Measurements from ENCODE around the gene FXR1. TPM values are rescaled to one million over a fixed set of nuclear protein-coding genes. Genes with fewer than 3 reads are reported as not detected.
"Not testable (repeated sequence)": the region's sequence is repeated elsewhere in the genome, so short reads cannot be mapped to it uniquely, and the experiment has no call there.

The FXR1 gene
- total RNA-seq, 1 experiment from 2014 or later = 113 TPM

DNA sequence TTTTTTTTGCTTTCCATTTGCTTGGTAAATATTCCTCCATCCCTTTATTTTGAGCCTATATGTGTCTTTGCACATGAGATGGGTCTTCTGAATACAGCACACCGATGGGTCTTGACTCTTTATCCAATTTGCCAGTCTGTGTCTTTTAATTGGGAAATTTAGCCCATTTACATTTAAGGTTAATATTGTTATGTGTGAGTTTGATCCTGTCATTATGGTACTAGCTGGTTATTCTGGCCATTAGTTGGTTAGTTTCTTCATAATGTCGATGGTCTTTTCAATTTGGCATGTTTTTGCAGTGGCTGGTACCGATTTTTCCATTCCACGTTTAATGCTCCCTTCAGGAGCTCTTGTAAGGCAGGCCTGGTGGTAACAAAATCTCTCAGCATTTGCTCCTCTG, 89.9 kb downstream of the FXR1 start:
- not testable (repeated sequence) for DNase-seq (ENCODE audit: low read depth in 1 of 2, low spot score in 2 of 2); H3K36me3 ChIP-seq; H3K4me1 ChIP-seq (replicated peaks); H3K4me3 ChIP-seq; H3K27me3 ChIP-seq (replicated peaks); H3K27ac ChIP-seq; H3K9me3 ChIP-seq (replicated peaks)

DNA sequence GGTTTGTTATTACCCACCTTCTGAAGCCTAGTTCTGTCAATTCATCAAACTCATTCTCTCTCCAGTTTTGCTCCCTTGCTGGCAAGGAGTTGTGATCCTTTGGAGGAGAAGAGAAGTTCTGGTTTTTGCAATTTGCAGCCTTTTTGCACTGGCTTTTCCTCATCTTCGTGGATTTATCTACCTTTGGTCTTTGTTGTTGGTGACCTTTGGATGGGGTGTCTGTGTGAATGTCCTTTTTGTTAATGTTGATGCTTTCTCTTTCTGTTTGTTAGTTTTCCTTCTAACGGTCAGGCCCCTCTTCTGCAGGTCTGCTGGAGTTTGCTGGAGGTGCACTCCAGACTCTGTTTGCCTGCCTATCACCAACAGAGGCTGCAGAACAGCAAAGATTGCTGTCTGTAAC, 91.0 kb downstream of the FXR1 start:
- H3K36me3 ChIP-seq; DNase-seq (ENCODE audit: low read depth in 1 of 2, low spot score in 2 of 2); H3K9me3 ChIP-seq (replicated peaks); H3K27ac ChIP-seq; H3K4me1 ChIP-seq (replicated peaks); H3K27me3 ChIP-seq (replicated peaks); H3K4me3 ChIP-seq: not testable (repeated sequence)

DNA sequence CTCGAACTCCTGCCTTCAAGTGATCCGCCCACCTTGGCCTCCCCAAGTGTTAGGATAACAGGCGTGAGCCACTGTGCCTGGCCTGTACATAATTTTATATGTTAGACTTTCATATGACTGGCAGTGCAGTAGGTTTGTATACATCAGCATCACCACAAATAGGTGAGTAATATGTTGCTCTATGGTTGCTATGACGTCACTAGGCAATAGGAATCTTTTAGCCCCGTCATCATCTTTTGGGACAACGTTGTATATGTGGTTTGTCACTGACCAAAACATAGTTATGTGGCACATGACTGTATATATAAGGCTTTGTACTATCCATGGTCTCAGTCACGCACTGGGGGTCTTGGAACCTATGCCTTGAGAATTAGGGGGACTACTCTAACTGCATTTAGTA, 94.1 kb downstream of the FXR1 start:
- H3K27ac ChIP-seq = no peak overlapping the region
- H3K27me3 ChIP-seq (replicated peaks) = no peaks in the 10 kb centered on the region
- H3K4me3 ChIP-seq = no peak overlapping the region
- H3K9me3 ChIP-seq (replicated peaks) = no peaks in the 10 kb centered on the region
- DNase-seq (ENCODE audit: low read depth in 1 of 2, low spot score in 2 of 2) = no peak
- H3K4me1 ChIP-seq (replicated peaks) = no peaks in the 10 kb centered on the region
- no peaks in the 10 kb centered on the region for H3K36me3 ChIP-seq

DNA sequence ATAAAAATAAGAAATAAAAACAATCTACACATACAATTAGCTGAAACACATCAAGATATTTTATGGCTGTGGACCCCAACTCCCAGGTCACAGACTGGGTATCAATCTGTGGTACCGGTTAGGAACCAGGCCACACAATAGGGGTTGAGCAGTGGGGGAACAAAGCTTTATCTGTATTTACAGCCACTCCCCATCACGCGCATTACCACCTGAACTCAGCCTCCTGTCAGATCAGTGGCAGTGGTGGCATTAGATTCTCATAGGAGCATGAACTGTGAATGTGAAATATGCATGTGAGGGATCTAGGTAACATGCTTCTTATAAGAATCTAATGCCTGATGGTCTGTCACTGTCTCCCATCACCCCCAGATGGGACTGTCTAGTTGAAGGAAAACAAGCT, 94.8 kb downstream of the FXR1 start:
- Histone ChIP-seq H3K27ac (no peak overlapping the region), H3K27me3 (replicated peaks) (no peaks in the 10 kb centered on the region), H3K4me1 (replicated peaks) (no peaks in the 10 kb centered on the region), H3K4me3 (no peak overlapping the region), H3K36me3 (no peaks in the 10 kb centered on the region), H3K9me3 (replicated peaks) (no peaks in the 10 kb centered on the region)
- DNase-seq (ENCODE audit: low read depth in 1 of 2, low spot score in 2 of 2) = no peak

DNA sequence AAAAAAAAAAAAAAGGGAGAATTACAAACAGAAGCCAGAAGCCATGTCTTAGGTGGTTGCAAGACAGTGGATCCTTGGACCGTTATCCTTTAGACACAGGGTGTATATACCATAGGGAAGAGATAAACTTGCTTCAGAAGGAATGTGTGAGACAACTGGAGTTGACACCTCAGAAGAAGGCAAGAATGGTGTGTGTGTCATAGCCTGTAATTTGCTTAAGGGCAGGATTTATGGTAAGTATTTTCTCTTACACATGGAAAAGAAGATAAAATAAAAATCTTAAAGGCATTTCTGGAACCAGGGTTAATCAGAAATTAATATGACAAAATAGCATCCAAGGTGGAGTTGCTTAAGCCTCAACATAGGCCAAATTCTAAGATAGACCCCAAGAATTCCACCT, 96.3 kb downstream of the FXR1 start:
- DNase-seq (ENCODE audit: low read depth in 1 of 2, low spot score in 2 of 2) = no peak
- no peak overlapping the region for H3K4me3 ChIP-seq
- H3K27me3 ChIP-seq (replicated peaks) = no peaks in the 10 kb centered on the region
- no peaks in the 10 kb centered on the region for H3K9me3 ChIP-seq (replicated peaks)
- H3K36me3 ChIP-seq = no peaks in the 10 kb centered on the region
- no peaks in the 10 kb centered on the region for H3K4me1 ChIP-seq (replicated peaks)
- no peak overlapping the region for H3K27ac ChIP-seq

DNA sequence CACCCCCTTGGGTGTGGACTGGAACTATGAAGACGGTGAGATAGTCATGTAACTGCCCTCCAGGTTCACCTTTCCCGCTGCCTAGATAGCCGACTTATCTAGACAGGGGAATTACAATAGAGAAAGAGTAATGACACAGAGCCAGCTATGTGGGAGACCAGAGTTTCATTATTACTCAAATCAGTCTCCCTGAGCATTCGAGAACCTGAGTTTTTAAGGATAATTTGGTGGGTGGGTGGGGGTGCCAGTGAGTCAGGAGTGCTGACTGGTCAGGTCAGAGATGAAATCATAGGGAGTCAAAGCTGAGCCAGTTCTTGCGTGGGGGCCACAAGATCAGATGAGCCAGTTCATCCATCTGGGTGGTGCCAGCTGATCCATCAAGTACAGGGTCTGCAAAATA, 96.8 kb downstream of the FXR1 start:
- Histone ChIP-seq H3K4me3 (no peak overlapping the region), H3K36me3 (no peaks in the 10 kb centered on the region), H3K27ac (no peak overlapping the region), H3K4me1 (replicated peaks) (no peaks in the 10 kb centered on the region), H3K9me3 (replicated peaks) (no peaks in the 10 kb centered on the region), H3K27me3 (replicated peaks) (no peaks in the 10 kb centered on the region)
- DNase-seq (ENCODE audit: low read depth in 1 of 2, low spot score in 2 of 2) = no peak

DNA sequence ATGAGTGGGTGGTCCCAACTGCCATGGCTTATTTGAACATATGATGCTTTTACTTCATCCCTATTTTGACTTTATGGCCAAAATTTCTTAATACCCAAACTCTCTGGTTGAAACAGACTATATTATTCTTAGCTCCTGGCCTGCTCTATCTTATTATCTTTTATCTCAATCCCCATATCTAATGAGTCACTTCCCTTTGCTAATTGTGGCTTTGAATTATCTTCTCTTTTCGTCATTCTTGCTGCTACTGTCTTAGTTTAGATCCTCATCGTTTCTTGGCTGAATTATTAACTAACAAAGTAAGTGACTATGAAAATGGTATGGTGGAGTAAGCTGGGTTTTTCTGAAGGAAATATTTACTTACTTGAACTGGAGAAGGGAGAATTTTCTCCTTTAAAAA, 105.2 kb downstream of the FXR1 start:
- Histone ChIP-seq H3K27ac (no peak overlapping the region), H3K4me3 (no peak overlapping the region), H3K27me3 (replicated peaks) (no peaks in the 10 kb centered on the region), H3K9me3 (replicated peaks) (no peaks in the 10 kb centered on the region), H3K4me1 (replicated peaks) (no peaks in the 10 kb centered on the region), H3K36me3 (no peaks in the 10 kb centered on the region)
- DNase-seq (ENCODE audit: low read depth in 1 of 2, low spot score in 2 of 2) = no peak

DNA sequence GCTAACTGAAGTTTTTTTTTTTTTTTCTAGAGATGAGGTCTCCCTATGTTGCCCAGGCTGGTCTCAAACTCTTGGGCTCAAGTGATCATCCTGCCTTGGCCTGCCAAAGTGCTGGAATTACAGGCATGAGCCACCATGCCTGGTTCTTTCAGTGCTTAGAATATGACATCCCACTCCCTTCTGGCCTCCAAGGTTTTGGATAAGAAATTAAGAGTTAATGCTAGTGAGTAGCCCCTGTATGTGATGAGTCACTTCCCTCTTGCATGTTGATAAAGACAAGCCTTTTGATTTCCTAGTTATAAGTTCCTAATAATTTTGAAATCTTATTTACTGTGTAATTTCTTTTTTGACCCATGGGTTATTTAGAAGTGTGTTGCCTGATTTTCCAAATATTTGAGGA, 112.7 kb downstream of the FXR1 start:
- no peaks in the 10 kb centered on the region for H3K36me3 ChIP-seq
- H3K9me3 ChIP-seq (replicated peaks) = no peaks in the 10 kb centered on the region
- no peaks in the 10 kb centered on the region for H3K27me3 ChIP-seq (replicated peaks)
- H3K4me1 ChIP-seq (replicated peaks) = no peaks in the 10 kb centered on the region
- H3K4me3 ChIP-seq = no peak overlapping the region
- DNase-seq (ENCODE audit: low read depth in 1 of 2, low spot score in 2 of 2) = no peak
- H3K27ac ChIP-seq = no peak overlapping the region

DNA sequence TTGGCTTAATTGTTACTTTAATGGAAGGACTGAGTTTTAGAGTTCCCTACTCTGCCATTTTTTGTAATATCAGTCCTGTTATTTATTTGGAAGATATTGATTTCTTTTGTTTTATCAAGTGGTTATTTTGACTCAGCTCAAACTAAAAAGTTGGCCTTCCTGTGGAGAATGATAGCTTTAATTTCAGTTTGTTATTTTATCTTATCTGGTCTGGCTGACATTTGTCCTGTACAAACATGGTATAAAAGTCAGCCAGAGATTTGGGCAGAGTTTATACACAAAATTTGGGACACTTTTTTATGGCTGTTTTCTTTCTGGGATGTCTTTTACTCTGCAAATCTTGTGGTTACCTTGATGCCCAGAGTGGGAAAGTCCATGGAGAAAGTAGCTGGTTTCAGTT, 118.5 kb downstream of the FXR1 start:
- H3K4me1 ChIP-seq (replicated peaks) = no peaks in the 10 kb centered on the region
- H3K9me3 ChIP-seq (replicated peaks) = no peaks in the 10 kb centered on the region
- no peak overlapping the region for H3K27ac ChIP-seq
- no peaks in the 10 kb centered on the region for H3K27me3 ChIP-seq (replicated peaks)
- H3K4me3 ChIP-seq = no peak overlapping the region
- DNase-seq (ENCODE audit: low read depth in 1 of 2, low spot score in 2 of 2) = no peak
- H3K36me3 ChIP-seq = no peaks in the 10 kb centered on the region

Other genes starting within 250 kb of the FXR1 start
- gene CCDC39, start 233.2 kb upstream of the FXR1 start, total RNA-seq (2014; rRNA removed; shearing (Covaris generic)) = not detected in 2 replicates
- gene DNAJC19, start 77.1 kb downstream of the FXR1 start, total RNA-seq (2014; rRNA removed; shearing (Covaris generic)) = 25.2 and 36.0 TPM in 2 replicates

Measured in SJSA1 (cell line).